GM19438 (cell line): ENCODE data around the gene BAIAP2L1.

ENCODE experiments used
- ATAC-seq: cut with Tn5 transposase; IDR thresholded peaks from one replicate; pipeline ENCODE4 v1.9.1; 2021; ENCODE audit warnings: low read depth; ENCODE audit not compliant: unreplicated experiment

The BAIAP2L1 gene

GRCh38 chr7:98297626-98298286 is 103.1 kb downstream of the BAIAP2L1 start:
- ATAC-seq = no peak

DNA sequence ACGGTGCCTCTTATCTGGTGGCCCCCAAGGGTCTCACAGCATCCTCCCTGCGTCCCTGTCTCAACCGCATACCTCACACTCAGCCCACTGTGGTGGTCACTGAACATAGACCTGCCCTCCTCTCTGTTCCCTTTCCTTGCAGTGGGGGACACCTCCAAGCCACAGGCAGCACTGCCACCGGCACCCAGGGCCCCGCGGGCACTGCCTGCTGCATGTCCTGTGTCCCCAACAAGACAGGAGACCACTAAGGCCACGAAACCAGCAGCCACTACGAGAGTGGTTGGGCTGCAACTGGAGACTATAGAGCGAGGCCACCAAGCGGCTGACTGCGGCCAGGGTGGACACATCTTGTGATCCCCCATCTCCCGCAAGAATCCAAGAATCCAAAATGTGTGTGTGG is 104.1 kb downstream of the BAIAP2L1 start:
- ATAC-seq = no peak

GRCh38 chr7:98295467-98296192 is 105.3 kb downstream of the BAIAP2L1 start:
- no peak for ATAC-seq

DNA sequence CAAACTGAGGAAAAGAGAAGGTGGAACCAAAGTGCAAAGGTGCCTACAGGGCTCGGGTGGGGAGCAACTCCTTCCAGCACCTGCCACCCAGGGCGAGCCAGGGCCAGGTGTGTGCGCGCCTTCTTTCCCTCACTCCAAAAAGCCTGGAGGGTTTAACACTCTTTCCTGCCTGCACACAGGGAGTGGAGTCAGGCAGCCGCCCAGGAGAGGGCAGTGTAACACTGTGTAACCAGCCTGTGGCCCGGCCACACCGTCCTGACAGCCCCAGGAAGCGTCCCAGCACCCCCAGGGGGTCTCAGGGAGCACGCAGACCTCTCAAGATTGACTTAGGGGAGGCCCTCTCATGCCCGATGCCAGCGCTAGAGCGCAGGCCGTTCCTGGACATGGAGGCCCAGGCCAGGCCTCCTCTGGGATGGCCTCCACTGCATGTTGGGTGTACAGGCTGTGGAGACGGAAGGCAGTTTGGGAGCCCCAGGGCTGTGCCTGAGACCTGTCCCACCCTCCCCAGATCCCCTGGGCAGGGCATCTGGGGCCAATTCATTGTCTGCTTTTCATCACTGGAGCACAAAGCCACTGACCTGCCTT is 106.0 kb downstream of the BAIAP2L1 start:
- ATAC-seq = peak; percentile 83

DNA sequence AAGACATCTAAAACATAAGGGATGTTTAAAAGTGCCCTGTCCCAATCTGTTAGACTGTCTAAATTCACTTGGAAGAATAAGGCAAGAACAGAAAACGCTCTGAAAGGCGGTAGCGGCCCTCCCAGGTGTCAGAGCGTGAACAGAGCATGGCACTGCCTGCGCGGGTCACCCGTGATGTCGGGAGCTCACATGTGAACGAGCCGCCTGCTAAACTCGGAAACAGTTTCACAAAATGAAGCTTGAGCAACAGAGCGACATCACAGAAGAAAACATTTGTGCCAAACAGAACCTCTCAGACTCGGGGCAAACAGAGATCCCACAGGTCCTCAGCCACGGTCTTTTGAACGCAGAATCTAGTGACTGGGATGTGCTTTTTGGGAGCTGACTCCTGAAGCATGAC is 106.6 kb downstream of the BAIAP2L1 start:
- ATAC-seq = no peak

DNA sequence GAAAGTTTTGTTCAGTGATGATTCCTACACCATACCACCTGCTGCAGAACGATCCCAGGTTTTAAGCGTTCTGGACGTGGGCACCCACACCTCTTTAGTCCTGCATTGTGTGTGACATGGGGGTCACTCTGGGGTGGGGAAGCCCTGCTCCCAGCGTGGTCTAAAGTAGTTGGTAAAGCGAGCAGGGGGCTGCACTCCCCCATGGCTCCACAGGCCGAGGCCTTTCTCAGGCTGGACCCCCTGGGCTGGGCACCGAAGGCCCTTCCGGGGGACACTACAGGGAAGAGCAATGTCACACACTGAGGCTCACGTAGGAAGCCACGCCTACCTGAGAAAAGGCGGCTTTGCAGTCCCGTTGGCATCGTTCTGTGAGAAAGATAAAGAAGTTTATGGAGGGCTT is 107.1 kb downstream of the BAIAP2L1 start:
- ATAC-seq = no peak

DNA sequence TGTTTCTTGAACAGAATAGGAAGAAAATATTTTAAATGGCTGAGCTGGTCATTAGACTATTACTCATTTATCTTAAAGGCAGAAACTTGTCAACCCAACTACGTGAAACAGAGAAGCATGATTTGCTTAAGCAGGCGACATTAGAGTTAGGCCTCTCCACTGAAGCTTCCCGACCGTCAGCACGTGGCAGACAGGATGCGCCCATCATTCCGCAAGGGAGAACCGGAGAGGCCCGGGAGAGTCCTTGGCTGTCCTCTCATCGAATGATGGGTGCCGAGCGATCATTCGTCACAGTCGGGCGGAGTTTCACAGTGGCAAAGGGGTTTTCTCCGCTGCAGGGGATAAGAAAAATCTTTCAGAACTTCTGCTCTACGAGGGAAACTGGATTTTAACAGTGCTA is 107.6 kb downstream of the BAIAP2L1 start:
- ATAC-seq = no peak

DNA sequence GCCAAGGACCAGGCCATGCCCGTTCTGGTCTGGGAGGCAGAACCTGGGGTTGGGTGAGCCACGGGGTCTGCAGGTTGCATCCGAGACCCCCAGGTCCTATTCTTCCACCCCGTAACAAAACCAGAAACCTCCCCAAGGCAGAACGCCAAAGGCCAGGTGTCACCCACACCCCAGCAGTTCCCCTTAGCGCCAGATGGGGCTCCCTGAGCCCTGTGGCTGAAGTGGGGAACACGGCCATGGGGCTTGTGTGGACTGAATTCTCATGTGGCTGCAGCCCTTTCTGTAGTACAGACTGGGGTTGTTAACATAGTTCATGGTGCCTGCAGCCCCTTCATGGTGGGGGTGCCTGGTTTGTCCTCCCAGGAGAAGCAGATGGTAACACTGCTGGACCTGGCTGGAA is 109.2 kb downstream of the BAIAP2L1 start:
- ATAC-seq = no peak

GRCh38 chr7:98289333-98289875 is 111.5 kb downstream of the BAIAP2L1 start:
- no peak for ATAC-seq

DNA sequence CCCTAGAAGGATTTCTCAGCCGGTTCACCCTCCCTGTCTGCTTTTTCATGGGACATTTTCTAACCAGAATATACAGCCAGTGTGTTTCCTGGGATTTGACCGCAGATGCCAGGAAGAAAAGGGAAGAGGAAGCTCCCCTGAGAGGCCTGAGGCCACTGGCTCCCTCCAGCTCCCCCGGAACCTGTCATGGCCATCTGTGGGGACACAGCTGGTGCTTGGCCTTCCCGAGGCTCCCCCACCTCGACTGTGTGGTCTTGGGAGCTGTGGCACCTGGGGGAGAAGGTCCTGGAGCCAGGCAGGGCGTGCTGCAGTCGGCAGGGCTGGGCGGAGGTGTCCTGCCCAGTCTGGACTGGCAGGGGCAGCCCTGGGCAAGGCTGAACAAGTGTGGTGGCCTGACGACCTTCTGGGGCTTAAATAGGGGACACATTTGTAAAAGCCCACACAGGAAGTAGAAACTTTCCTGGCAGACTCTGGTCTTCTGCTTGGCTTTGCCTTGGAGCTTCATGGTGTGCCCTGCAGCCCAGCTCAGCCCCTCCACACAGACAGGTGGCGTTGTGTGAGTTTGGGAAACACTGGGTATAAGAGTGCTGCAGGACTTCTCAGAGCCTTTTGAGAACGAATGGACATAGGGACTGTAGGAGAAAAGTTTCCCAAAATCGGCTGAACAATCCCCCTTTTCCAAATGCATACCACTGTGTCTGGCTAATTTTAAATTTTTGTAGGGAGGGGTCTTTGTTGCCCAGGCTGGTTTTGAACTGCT is 112.6 kb downstream of the BAIAP2L1 start:
- ATAC-seq = no peak

DNA sequence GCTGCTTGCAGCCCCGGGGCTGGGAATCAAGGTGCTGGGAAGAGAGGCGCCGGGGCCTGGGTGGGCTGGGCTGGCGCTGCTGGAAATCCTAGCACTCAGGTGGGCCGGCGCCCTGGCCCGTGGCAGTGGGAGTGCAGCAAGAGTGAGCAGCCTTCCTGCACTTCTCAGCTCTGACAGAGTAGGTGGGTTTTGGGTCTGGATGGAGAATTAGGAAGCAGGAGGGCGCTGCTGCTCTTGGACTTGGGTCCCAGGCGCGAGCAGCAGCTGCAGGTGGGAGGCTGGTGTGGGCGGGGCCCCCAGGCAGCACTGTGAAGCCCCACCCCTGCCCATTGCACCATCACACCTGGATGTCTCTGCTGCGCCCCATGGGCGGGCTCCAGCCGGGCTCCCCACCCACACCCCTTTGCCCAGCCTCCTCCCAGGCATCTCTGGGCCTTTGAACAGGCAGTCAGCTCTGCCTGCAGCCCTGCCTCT is 113.4 kb downstream of the BAIAP2L1 start:
- no peak for ATAC-seq

GRCh38 chr7:98286701-98287485 is 114.0 kb downstream of the BAIAP2L1 start:
- no peak for ATAC-seq

GRCh38 chr7:98286093-98286539 is 114.8 kb downstream of the BAIAP2L1 start:
- ATAC-seq = no peak

DNA sequence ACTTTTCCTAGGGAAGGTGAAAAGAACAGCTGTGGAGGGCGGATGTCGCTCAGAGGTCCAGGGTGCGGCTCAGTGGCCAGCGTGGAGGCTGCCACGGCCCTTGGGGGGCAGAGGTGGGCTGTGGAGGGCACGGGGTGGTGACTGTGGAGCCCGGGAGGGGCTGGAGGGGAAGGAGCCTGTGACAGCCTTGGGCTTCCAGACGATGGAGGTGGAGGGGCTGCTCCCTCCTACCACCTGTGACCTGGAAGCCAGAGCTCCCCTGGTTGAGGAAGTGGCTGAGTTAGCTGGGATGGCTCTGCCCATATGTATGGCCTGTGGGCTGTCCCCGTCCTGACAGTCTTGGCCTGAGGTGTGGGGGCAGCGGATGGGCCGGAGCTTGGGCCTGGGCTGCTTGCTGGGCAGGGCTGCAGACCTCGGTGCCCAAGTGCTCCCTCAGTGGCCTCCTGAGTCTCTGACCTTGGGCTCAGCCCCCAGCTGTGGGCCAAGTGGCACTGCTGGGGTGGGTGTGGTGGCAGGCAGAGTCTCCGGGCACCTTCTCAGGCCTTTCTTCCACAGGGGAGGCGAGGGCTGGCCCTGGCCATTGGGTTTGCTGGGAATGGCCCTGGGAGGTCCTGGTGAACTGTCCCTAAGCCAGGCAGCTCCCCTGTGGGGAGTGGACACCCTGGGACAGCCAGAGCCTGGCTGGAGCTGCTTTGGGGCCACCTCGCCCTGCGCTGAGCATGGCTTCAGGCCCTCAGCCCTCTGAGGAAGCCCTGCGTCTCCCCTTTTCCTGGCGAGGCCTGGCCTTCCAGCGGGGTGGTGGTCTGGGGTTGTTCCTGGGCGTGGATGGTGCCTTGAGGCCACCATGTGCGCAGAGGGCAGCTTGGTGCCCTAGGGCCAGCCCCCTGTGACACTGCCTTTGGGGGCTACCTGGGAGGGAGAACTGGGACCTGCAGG is 115.5 kb downstream of the BAIAP2L1 start:
- no peak for ATAC-seq

GRCh38 chr7:98284335-98285036 is 116.4 kb downstream of the BAIAP2L1 start:
- ATAC-seq = no peak

DNA sequence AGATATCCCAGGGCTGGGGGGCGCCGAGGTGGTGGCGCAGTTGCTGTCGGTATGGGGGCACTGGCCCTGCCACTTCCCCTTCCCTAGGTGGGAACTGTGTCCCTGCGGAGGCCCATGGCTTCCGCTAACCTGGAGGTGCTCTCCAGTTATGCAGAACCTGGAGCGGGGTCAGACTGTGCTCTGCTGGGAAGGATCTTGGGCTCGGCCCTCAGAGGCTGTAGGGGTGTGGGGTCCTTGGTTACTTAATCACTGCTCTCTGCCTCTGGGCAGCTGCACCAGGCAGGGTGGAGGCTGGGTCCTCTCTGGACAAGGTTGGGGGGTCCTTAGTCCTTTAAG is 117.0 kb downstream of the BAIAP2L1 start:
- ATAC-seq = no peak

- no peak for ATAC-seq
Measured at GRCh38 chr7:98283127-98283886, 117.6 kb downstream of the BAIAP2L1 start.

DNA sequence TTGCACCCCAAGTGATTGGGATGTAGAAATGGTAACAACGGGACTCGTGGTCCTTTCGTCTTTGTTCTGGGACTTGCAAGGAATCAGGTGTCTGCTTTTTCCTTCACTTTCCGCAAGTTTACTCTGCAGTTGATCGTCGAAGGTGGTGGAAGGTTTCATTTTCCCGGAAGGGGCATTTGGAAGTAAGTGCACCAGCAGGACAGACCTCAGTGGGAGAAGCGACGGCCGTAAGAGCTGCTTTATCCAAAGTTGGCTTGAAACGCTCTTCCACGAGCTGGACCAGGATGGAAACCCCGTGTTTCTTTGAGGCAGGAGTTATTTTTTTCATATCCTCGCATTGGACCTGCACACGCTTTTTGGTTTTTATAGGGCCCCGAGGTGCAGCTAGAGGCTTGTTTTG is 118.2 kb downstream of the BAIAP2L1 start:
- no peak for ATAC-seq
